Transverse colon (tissue), 4 donors: ENCODE results near the gene AGRN. TPM values are rescaled to one million over a fixed set of nuclear protein-coding genes. Genes with fewer than 3 reads are reported as not detected.

Experiments used
- DNase-seq: peaks from one replicate; pipeline ENCODE4 v3.0.0-alpha.2; 2019
- H3K27ac ChIP-seq, 4 donors: fragments of 200-600 bp; sonication (generic); 2 replicates each; pipeline ENCODE4 v1.5.1; 2016 to 2018; ENCODE audit warnings: inconsistent platforms in 4 of 4
- H3K27me3 ChIP-seq: fragments of 200-600 bp; sonication (generic); 2 replicates; pipeline ENCODE4 v1.5.1; 2017; ENCODE audit warnings: inconsistent platforms
- H3K36me3 ChIP-seq, 4 donors: fragments of 200-600 bp; sonication (generic); 2 replicates each; pipeline ENCODE4 v1.5.1; 2017 to 2019; ENCODE audit warnings: inconsistent platforms in 4 of 4
- H3K4me1 ChIP-seq, 4 donors: fragments of 200-600 bp; sonication (generic); 2 replicates each; pipeline ENCODE4 v1.5.1; 2017 to 2020; ENCODE audit warnings: inconsistent platforms in 4 of 4
- H3K4me3 ChIP-seq, 4 donors: fragments of 200-600 bp; sonication (generic); 1 replicate in 1 of 4; 2 replicates in 3 of 4; pipeline versions ENCODE4 v1.5.1 to v1.6.1; 2017 to 2019; ENCODE audit warnings: inconsistent platforms in 4 of 4
- H3K9me3 ChIP-seq, 2 donors: fragments of 200-600 bp; sonication (generic); 2 replicates each; pipeline ENCODE4 v1.5.1; 2017 to 2019; ENCODE audit warnings: inconsistent platforms in 2 of 2
- EP300 ChIP-seq: sonication (generic); formaldehyde crosslinking; IDR thresholded peaks from one replicate; pipeline ENCODE4 v1.6.1; 2017; ENCODE audit warnings: antibody characterized with exemption, low read depth
- POLR2A ChIP-seq: fragments of 450-650 bp; IDR thresholded peaks from one replicate; pipeline ENCODE4 v1.6.1; 2016; ENCODE audit warnings: antibody characterized with exemption, mild to moderate bottlenecking, moderate library complexity
- POLR2AphosphoS5 ChIP-seq, 3 donors: sonication (generic); formaldehyde crosslinking; IDR thresholded peaks; one replicate each; pipeline ENCODE4 v1.6.1; 2016; ENCODE audit warnings: antibody characterized with exemption in 3 of 3
- WGBS, 2 donors: methylation state at CpG; one replicate each; pipeline ENCODE4 v1.1.5; 2018; ENCODE audit warnings: low coverage in 1 of 2; 5-methylcytosine and 5-hydroxymethylcytosine counted together
- in situ Hi-C, 4 donors: fragments of 200-750 bp; cut with MboI; loops; one replicate each; pipeline versions ENCODE4 v1.15.0 to v1.15.1; 2017; ENCODE audit warnings: low sequenced_read_pairs in 3 of 4, low pct_ligation_motif_present in 1 of 4, low pct_unique_long_range_greater_than_20kb in 1 of 4
- intact Hi-C: fragments of 100-400 bp; cut with DNase I; formaldehyde crosslinking; loops from one replicate; pipeline ENCODE4 v1.15.1; 2023; ENCODE audit warnings: low total_unique reads
- total RNA-seq, 4 donors: library from RNA; depleted of rRNA; stranded (reverse); fragments of >200 nt; gene quantifications; one replicate each; pipeline ENCODE4 v1.1.0, GENCODE V29; 2016
- TF ChIP-seq, protein P1 (sequence below), 5 experiments: fragments of 200-600 bp in 3 of 5; fragments of 450-650 bp in 2 of 5; sonication (generic) in 3 of 5; IDR thresholded peaks; 1 replicate in 2 of 5; 2 replicates in 3 of 5; pipeline ENCODE4 v1.5.1; 2016 to 2017; ENCODE audit warnings: antibody characterized with exemption in 5 of 5, inconsistent platforms in 3 of 5, mild to moderate bottlenecking in 2 of 5, moderate library complexity in 1 of 5

AGRN gene
- total RNA-seq, 4 donors from 2014 or later = 25.4 to 132 (median 44.8) TPM

DNA sequence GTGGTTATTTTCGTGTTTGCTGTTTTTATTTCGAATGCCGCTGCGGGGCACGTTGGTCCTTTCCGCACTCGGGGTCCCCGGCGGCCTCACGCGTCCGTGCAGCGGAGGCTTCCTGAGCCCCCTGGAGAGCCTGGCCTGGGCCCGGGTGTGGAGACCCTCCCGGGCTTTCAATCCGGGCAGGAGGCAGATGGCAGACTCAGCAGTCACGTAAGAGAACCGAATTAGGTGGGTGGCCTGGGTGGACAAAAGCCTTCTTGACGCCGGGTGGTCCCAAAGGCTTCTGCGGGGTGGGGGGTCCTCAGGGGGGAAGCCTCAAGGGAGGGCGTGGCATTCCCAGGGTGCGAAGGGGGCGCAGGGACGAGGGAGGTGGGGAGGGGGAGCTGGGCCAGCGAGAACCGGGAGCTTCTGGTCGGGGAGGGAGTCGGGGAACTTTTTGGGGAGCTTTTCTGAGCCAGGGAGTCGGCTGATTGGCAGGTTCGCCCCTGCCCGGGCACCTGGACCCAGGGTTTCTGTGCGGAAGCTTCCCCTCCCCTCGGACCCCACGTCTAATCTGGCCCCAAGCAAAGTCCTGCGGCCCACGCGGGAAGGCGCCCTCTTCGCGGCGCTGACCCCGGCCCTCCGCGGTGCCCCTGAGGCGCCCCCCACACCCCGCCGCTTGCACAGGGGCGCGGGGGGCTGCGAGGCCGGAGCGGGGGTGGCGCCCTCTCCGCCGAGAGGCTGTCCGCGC lies 18.7 kb upstream of the AGRN start:
- Histone ChIP-seq H3K4me1 (peaks cover 25 to 55% (median 53%) of the 10 kb centered on the region in 4 donors), H3K9me3 (no peaks in the 10 kb centered on the region), H3K4me3 (peak overlapping the region; percentile 9 to 68 (median 52)), H3K36me3 (no peaks in the 10 kb centered on the region), H3K27me3 (peaks cover 60% of the 10 kb centered on the region), H3K27ac (peak overlapping the region; percentile 92 to 95 (median 94))
- in situ Hi-C loops (no loop called here), intact Hi-C loops (no loop called here)
- no peak for DNase-seq
- 0 to 1% methylated on average over 7 to 31 of the region's 58 CpGs for WGBS, 2 donors
- TF ChIP-seq EP300 = no peak
- TF ChIP-seq POLR2A = no peak
- TF ChIP-seq POLR2AphosphoS5 (IDR thresholded peaks at IDR 0.05) = no peak
- TF ChIP-seq, protein P1, sequence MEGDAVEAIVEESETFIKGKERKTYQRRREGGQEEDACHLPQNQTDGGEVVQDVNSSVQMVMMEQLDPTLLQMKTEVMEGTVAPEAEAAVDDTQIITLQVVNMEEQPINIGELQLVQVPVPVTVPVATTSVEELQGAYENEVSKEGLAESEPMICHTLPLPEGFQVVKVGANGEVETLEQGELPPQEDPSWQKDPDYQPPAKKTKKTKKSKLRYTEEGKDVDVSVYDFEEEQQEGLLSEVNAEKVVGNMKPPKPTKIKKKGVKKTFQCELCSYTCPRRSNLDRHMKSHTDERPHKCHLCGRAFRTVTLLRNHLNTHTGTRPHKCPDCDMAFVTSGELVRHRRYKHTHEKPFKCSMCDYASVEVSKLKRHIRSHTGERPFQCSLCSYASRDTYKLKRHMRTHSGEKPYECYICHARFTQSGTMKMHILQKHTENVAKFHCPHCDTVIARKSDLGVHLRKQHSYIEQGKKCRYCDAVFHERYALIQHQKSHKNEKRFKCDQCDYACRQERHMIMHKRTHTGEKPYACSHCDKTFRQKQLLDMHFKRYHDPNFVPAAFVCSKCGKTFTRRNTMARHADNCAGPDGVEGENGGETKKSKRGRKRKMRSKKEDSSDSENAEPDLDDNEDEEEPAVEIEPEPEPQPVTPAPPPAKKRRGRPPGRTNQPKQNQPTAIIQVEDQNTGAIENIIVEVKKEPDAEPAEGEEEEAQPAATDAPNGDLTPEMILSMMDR (IDR thresholded peaks at IDR 0.05) = peak in 1 of 5 experiments; percentile 13

DNA sequence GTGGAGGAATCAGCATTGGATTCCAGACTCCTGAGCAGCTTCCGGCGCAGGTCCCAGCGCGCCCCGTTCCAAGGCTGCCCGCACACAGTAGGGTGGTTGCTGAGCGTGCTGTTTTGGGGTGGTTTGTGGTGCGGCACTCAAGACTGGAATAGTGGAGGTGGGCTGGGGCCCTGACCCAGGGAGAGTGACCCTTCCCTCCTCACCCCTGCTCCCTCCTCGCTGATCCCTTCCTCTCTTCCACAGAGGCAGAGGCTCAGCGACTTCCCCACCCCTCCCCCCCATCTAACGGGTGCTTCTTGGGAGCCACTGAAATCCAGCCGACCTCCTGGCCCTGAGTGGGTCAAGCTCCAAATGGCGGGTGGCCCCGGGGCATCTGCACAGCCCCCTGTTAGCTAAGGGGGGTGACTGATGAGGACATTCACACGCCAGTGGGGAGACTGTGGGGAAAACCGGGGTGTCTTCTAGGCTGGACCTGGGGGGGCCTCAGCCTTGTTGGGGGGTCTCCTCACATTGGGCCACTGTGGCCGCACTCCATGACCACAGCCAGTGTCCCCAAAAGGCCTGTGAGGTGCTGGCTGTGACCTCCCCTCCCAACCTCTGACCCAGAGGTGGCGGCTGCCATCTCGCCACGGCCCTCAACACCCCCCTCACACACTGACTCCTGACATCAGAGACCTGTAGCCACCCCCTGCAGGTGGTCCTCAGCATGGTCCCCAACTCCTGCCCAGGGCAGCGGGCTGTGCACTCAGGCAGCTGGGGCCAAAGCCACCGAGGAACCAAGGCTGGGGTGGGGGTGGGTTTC lies 16.1 kb upstream of the AGRN start:
- H3K27ac ChIP-seq = no peak overlapping the region
- WGBS, 2 donors = 86% methylated on average over 17 of the region's 22 CpGs; no CpG with 5 or more reads in 1 of the 2 donors
- H3K4me3 ChIP-seq = no peak overlapping the region
- TF ChIP-seq, protein P1 (IDR thresholded peaks at IDR 0.05) = no peak
- TF ChIP-seq POLR2A (no peak), POLR2AphosphoS5 (IDR thresholded peaks at IDR 0.05) (no peak), EP300 (no peak)
- in situ Hi-C loops = no loop called here
- peaks cover 37% of the 10 kb centered on the region for H3K27me3 ChIP-seq
- no peaks in the 10 kb centered on the region for H3K9me3 ChIP-seq
- H3K36me3 ChIP-seq = no peaks in the 10 kb centered on the region
- intact Hi-C loops = no loop called here
- peaks cover 25 to 53% (median 48%) of the 10 kb centered on the region in 4 donors for H3K4me1 ChIP-seq
- no peak for DNase-seq

DNA sequence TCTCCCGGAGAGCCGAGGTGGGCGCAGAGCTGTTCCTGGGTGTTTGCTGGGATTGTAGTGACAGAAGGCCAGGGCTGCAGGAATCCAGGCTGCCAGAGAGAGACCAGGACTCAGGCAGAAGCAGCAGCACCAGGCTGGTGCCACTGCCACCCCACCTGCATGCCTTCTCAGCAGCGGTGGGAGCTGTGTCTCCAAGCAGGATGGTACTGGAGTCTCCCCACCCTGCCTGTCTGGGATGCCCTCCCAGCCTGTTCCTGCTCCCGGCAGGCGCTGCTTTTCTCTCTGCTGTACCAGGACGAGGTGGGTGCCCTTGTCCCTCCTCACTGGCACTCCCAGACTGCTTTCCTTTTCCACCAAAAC lies 15.5 kb upstream of the AGRN start:
- WGBS, 2 donors = 68% methylated on average over 7 of the region's 7 CpGs; no CpG with 5 or more reads in 1 of the 2 donors
- TF ChIP-seq EP300 (no peak), POLR2A (no peak), POLR2AphosphoS5 (IDR thresholded peaks at IDR 0.05) (no peak)
- TF ChIP-seq, protein P1 (IDR thresholded peaks at IDR 0.05) = no peak
- Histone ChIP-seq H3K36me3 (no peaks in the 10 kb centered on the region), H3K4me1 (peaks cover 22 to 47% (median 43%) of the 10 kb centered on the region in 4 donors), H3K4me3 (no peak overlapping the region), H3K27me3 (peaks cover 31% of the 10 kb centered on the region), H3K9me3 (no peaks in the 10 kb centered on the region), H3K27ac (no peak overlapping the region)
- intact Hi-C loops (no loop called here), in situ Hi-C loops (no loop called here)
- DNase-seq = no peak
